Natural killer cell (primary cell): ENCODE data around the gene UGT1A6. TPM values are rescaled to one million over a fixed set of nuclear protein-coding genes. Genes with fewer than 3 reads are reported as not detected.

ENCODE experiments used
- ATAC-seq, 3 donors: fragments of 150-1000 bp in 2 of 3; fragments of 200-7000 bp in 1 of 3; cut with Tn5 transposase; 1 replicate in 1 of 3; 2 replicates in 2 of 3; pipeline ENCODE4 v1.10.0; 2021; ENCODE audit warnings: mild to moderate bottlenecking in 2 of 3, moderate library complexity in 2 of 3
- DNase-seq, 2 donors: peaks; one replicate each; pipeline versions ENCODE4 v3.0.0 to v3.0.0-alpha.2; 2013 to 2021; ENCODE audit warnings: mixed read lengths in 1 of 2
- H3K27ac ChIP-seq: one replicate; pipeline ENCODE4 v1.5.1; 2013; ENCODE audit warnings: mild to moderate bottlenecking, low read length
- H3K27me3 ChIP-seq: one replicate; pipeline ENCODE4 v1.6.1; 2013; ENCODE audit warnings: low read length; ENCODE audit not compliant: control insufficient read depth, insufficient read depth
- H3K36me3 ChIP-seq: one replicate; pipeline ENCODE4 v1.6.1; 2013; ENCODE audit warnings: low read length; ENCODE audit not compliant: control insufficient read depth, insufficient read depth
- H3K4me1 ChIP-seq: one replicate; pipeline ENCODE4 v1.6.1; 2013; ENCODE audit warnings: low read length; ENCODE audit not compliant: control insufficient read depth, insufficient read depth
- H3K4me3 ChIP-seq: one replicate; pipeline ENCODE4 v1.5.1; 2013; ENCODE audit warnings: low read length
- H3K9me3 ChIP-seq: one replicate; pipeline ENCODE4 v1.6.1; 2013; ENCODE audit warnings: low read length; ENCODE audit not compliant: control insufficient read depth, insufficient read depth
- H3K27ac Mint-ChIP-seq, 2 donors: one replicate each; pipeline ENCODE4 v1.8.0; 2022; ENCODE audit warnings: mild to moderate bottlenecking in 2 of 2, mixed read lengths in 2 of 2, moderate library complexity in 1 of 2
- H3K27me3 Mint-ChIP-seq, 2 donors: one replicate each; pipeline ENCODE4 v1.8.0; 2022; ENCODE audit warnings: low read depth in 2 of 2, mixed read lengths in 2 of 2
- H3K36me3 Mint-ChIP-seq: one replicate; pipeline ENCODE4 v1.8.0; 2022; ENCODE audit warnings: mixed read lengths
- H3K4me1 Mint-ChIP-seq, 2 donors: one replicate each; pipeline ENCODE4 v1.8.0; 2022; ENCODE audit warnings: mixed read lengths in 2 of 2
- H3K4me3 Mint-ChIP-seq: one replicate; pipeline ENCODE4 v1.8.0; 2022; ENCODE audit warnings: mild to moderate bottlenecking, moderate library complexity, mixed read lengths
- H3K9me3 Mint-ChIP-seq, 2 donors: one replicate each; pipeline ENCODE4 v1.8.0; 2022; ENCODE audit warnings: mixed read lengths in 2 of 2
- CTCF ChIP-seq: fragments of 200-600 bp; IDR thresholded peaks from one replicate; pipeline ENCODE4 v1.8.0; 2022; ENCODE audit warnings: antibody characterized with exemption
- WGBS: methylation state at CpG from one replicate; pipeline ENCODE4 v1.1.7; 2013; ENCODE audit warnings: missing lambda C conversion rate; ENCODE audit not compliant: insufficient coverage; 5-methylcytosine and 5-hydroxymethylcytosine counted together
- intact Hi-C: fragments of 100-400 bp; cut with micrococcal nuclease; formaldehyde crosslinking; loops from one replicate; pipeline ENCODE4 v1.14.2; 2022
- total RNA-seq, 4 donors: library from RNA; stranded (reverse); fragments of 120-200 nt in 1 of 4; gene quantifications; one replicate each; pipeline versions ENCODE4 v1.2.3 to v1.2.4, GENCODE V29; 2013 to 2022

The UGT1A6 gene
- total RNA-seq, 3 donors from 2014 or later (not counting 1 experiment from before 2014, with no cell fraction given) = not detected

GRCh38 chr2:233690444-233690843 lies 2.2 kb upstream of the UGT1A6 start:
- no peaks in the 10 kb centered on the region for H3K4me1 Mint-ChIP-seq
- WGBS = 85% methylated on average over 4 of the region's 4 CpGs

GRCh38 chr2:233691443-233692433 lies 952 bp upstream of the UGT1A6 start:
- Mint-ChIP-seq H3K27me3 (peaks cover 10 to 31% of the 10 kb centered on the region in 2 donors), H3K9me3 (no peaks in the 10 kb centered on the region), H3K4me3 (no peak overlapping the region), H3K4me1 (no peaks in the 10 kb centered on the region), H3K27ac (no peak overlapping the region), H3K36me3 (no peaks in the 10 kb centered on the region)
- WGBS = 89% methylated on average over 9 of the region's 11 CpGs
- TF ChIP-seq CTCF = no peak
- Histone ChIP-seq H3K4me3 (no peak overlapping the region), H3K27me3 (no peaks in the 10 kb centered on the region), H3K4me1 (no peaks in the 10 kb centered on the region), H3K36me3 (no peaks in the 10 kb centered on the region), H3K27ac (no peak overlapping the region), H3K9me3 (no peaks in the 10 kb centered on the region)
- no peak for ATAC-seq
- no peak for DNase-seq
- intact Hi-C loops = no loop called here

More at GRCh38 chr2:233690444-233690843, 2.2 kb upstream of the UGT1A6 start:
- H3K36me3 ChIP-seq = no peaks in the 10 kb centered on the region
- no peak for TF ChIP-seq CTCF
- Mint-ChIP-seq H3K27ac (no peak overlapping the region), H3K9me3 (no peaks in the 10 kb centered on the region), H3K27me3 (peaks cover 11 to 26% of the 10 kb centered on the region in 2 donors), H3K36me3 (no peaks in the 10 kb centered on the region), H3K4me3 (no peak overlapping the region)
- no peak overlapping the region for H3K4me3 ChIP-seq
- no peak overlapping the region for H3K27ac ChIP-seq
- H3K9me3 ChIP-seq = no peaks in the 10 kb centered on the region
- H3K4me1 ChIP-seq = no peaks in the 10 kb centered on the region
- ATAC-seq (no peak), DNase-seq (no peak)
- intact Hi-C loops = no loop called here
- no peaks in the 10 kb centered on the region for H3K27me3 ChIP-seq

GRCh38 chr2:233693963-233694362 lies 1.3 kb downstream of the UGT1A6 start:
- Mint-ChIP-seq H3K36me3 (no peaks in the 10 kb centered on the region), H3K9me3 (no peaks in the 10 kb centered on the region), H3K27me3 (peaks cover 9 to 22% of the 10 kb centered on the region in 2 donors), H3K4me1 (no peaks in the 10 kb centered on the region), H3K27ac (no peak overlapping the region), H3K4me3 (no peak overlapping the region)
- DNase-seq (no peak), ATAC-seq (no peak)
- no peak overlapping the region for H3K27ac ChIP-seq
- no peaks in the 10 kb centered on the region for H3K4me1 ChIP-seq
- H3K4me3 ChIP-seq = no peak overlapping the region
- intact Hi-C loops = no loop called here
- H3K36me3 ChIP-seq = no peaks in the 10 kb centered on the region
- no peaks in the 10 kb centered on the region for H3K9me3 ChIP-seq
- 84% methylated on average over 6 of the region's 6 CpGs for WGBS
- no peak for TF ChIP-seq CTCF
- no peaks in the 10 kb centered on the region for H3K27me3 ChIP-seq
